Breast epithelium (tissue), 4 donors: Measurements from ENCODE around the gene SCARB1. TPM values are rescaled to one million over a fixed set of nuclear protein-coding genes. Genes with fewer than 3 reads are reported as not detected.

Experiments used
- DNase-seq, 2 donors: peaks; one replicate each; pipeline ENCODE4 v3.0.0-alpha.2; 2019; ENCODE audit warnings: low spot score in 2 of 2
- H3K27ac ChIP-seq, 2 donors: fragments of 200-600 bp; sonication (generic) in 1 of 2; one replicate each; pipeline ENCODE4 v1.5.1; 2016 to 2019; ENCODE audit warnings: mild to moderate bottlenecking in 1 of 2
- H3K27me3 ChIP-seq, 2 donors: fragments of 200-600 bp; sonication (generic) in 1 of 2; one replicate each; pipeline versions ENCODE4 v1.5.1 to v1.6.0; 2017 to 2019; ENCODE audit warnings: control low read depth in 1 of 2, mild to moderate bottlenecking in 1 of 2
- H3K36me3 ChIP-seq: fragments of 200-600 bp; one replicate; pipeline ENCODE4 v1.5.1; 2019
- H3K4me1 ChIP-seq, 2 donors: fragments of 200-600 bp; sonication (generic); one replicate each; pipeline ENCODE4 v1.5.1; 2016 to 2019; ENCODE audit warnings: control low read depth in 1 of 2
- H3K4me3 ChIP-seq, 3 donors: fragments of 200-600 bp; sonication (generic); 1 replicate in 2 of 3; 2 replicates in 1 of 3; pipeline ENCODE4 v1.5.1; 2016 to 2019; ENCODE audit warnings: mild to moderate bottlenecking in 3 of 3, moderate library complexity in 2 of 3
- H3K9me3 ChIP-seq, 2 donors: fragments of 200-600 bp; sonication (generic) in 1 of 2; one replicate each; pipeline ENCODE4 v1.5.1; 2016 to 2019; ENCODE audit warnings: control low read depth in 1 of 2
- CTCF ChIP-seq, 3 donors: fragments of 450-650 bp; IDR thresholded peaks; one replicate each; pipeline ENCODE4 v1.5.1; 2016 to 2017; ENCODE audit warnings: antibody characterized with exemption in 3 of 3, mild to moderate bottlenecking in 3 of 3, moderate library complexity in 3 of 3
- POLR2A ChIP-seq: fragments of 450-650 bp; IDR thresholded peaks from one replicate; pipeline ENCODE4 v1.6.1; 2016; ENCODE audit warnings: antibody characterized with exemption, mild to moderate bottlenecking, moderate library complexity
- POLR2AphosphoS5 ChIP-seq, 3 donors: sonication (generic); formaldehyde crosslinking; IDR thresholded peaks; one replicate each; pipeline ENCODE4 v1.6.1; 2017; ENCODE audit warnings: antibody characterized with exemption in 3 of 3
- intact Hi-C: fragments of 100-400 bp; cut with DNase I; formaldehyde crosslinking; loops from one replicate; pipeline ENCODE4 v1.15.1; 2023; ENCODE audit warnings: low total_unique reads
- total RNA-seq, 3 donors: library from RNA; depleted of rRNA; stranded (reverse); fragments of >200 nt; gene quantifications; one replicate each; pipeline ENCODE4 v1.1.0, GENCODE V29; 2016

SCARB1 gene
- total RNA-seq, 3 donors from 2014 or later = 18.4 to 61.3 (median 20.2) TPM

- intact Hi-C loops = loop anchor here (10.0 kb wide), 1 partner anchor 68 kb away; no protein-coding TSS in a partner anchor
- no peak for DNase-seq
- peak overlapping the region; percentile 27 to 94 for H3K27ac ChIP-seq
These were observed 110.5 kb downstream of the SCARB1 start for GRCh38 chr12:124753228-124753591.

DNA sequence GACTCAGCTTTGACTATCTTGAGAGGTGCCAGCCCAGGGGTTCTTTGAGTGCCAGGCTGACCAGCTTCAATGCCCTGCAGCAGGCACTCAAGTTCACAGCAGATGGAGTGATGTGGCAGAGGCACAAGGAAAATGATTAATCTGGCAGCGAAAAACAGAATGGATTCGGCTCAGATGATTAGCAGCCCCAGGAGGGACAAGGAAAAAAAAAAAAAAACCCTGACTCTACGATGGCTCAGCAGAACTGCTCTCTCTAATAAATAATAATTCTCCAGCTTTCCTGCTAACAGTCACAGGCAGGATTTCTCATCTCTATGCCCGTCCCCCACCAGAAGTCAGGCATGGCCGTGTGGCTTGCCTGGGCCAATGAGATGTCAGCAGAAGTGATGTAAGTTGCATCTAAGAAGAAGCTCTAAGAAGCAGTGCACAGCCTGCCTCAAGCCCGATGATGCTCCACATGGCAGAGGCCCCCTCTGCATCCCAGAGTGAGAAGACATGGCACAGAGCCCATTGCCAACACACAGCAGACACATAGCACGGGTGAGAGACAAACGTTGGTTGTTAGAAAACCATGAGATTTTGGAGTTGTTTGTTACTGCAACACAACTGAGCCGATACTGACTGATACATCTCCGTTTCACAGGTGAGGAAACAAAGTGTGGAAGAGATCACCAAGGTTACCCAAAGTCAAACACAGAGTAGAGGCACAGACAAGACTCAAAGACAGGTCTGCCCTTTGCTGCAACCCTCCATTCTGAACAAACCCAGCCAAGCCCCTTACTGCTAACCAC lies 111.0 kb downstream of the SCARB1 start:
- intact Hi-C loops = loop anchor here (10.0 kb wide), 1 partner anchor 68 kb away; no protein-coding TSS in a partner anchor
- Histone ChIP-seq H3K4me3 (no peak overlapping the region), H3K36me3 (no peaks in the 10 kb centered on the region), H3K9me3 (no peaks in the 10 kb centered on the region), H3K27me3 (no peaks in the 10 kb centered on the region), H3K4me1 (peaks cover 11 to 14% of the 10 kb centered on the region in 2 donors), H3K27ac (peak overlapping the region; percentile 60 to 94)
- no peak for DNase-seq
- TF ChIP-seq POLR2AphosphoS5 (IDR thresholded peaks at IDR 0.05) (peak in 1 of 3 donors; percentile 19), CTCF (IDR thresholded peaks at IDR 0.05) (no peak), POLR2A (no peak)

More at GRCh38 chr12:124753228-124753591, 110.5 kb downstream of the SCARB1 start:
- Histone ChIP-seq H3K4me3 (no peak overlapping the region), H3K4me1 (peaks cover 9 to 13% of the 10 kb centered on the region in 2 donors), H3K36me3 (no peaks in the 10 kb centered on the region), H3K27me3 (no peaks in the 10 kb centered on the region), H3K9me3 (no peaks in the 10 kb centered on the region)
- TF ChIP-seq POLR2A (no peak), POLR2AphosphoS5 (IDR thresholded peaks at IDR 0.05) (no peak), CTCF (IDR thresholded peaks at IDR 0.05) (no peak)

DNA sequence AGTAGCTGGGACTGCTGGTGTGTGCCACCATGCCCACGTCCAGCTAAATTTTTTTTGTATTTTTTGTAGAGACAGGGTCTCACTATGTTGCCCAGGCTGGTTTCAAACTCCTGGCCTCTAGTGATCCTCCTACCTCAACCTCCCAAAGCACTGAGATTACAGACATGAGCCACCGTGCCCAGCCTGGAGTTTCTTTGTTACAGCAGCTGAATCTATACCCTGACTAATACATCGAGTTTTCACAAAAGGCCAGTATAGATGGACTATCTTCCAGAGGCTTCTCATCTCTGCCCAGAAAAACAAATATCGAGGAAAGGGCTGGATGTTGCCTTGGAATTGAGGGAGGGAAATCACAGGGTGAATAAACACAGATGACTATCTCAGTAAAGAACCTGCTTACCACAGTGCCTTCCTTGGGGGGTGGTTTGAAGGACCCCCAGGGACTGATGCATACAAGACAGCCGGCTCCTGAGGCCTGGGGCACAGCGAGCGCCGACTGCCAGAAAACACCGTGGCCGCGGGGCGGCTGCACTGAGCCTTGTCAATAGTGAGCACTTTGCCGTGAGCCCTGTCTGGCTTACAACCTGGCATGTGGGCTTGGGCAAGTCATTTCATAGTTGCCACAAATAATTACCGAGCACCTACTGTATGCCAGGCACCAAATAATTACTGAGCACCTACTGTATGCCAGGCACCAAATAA lies 111.9 kb downstream of the SCARB1 start:
- H3K4me3 ChIP-seq = no peak overlapping the region
- peak overlapping the region; percentile 43 to 60 for H3K27ac ChIP-seq
- no peaks in the 10 kb centered on the region for H3K27me3 ChIP-seq
- peaks cover 15 to 22% of the 10 kb centered on the region in 2 donors for H3K4me1 ChIP-seq
- intact Hi-C loops = loop anchor here (10.0 kb wide), 1 partner anchor 67 kb away; no protein-coding TSS in a partner anchor
- no peak for TF ChIP-seq CTCF (IDR thresholded peaks at IDR 0.05)
- TF ChIP-seq POLR2A = no peak
- TF ChIP-seq POLR2AphosphoS5 (IDR thresholded peaks at IDR 0.05) = no peak
- no peaks in the 10 kb centered on the region for H3K36me3 ChIP-seq
- no peak for DNase-seq
- H3K9me3 ChIP-seq = no peaks in the 10 kb centered on the region

- no peak for DNase-seq
- intact Hi-C loops = loop anchor here (10.0 kb wide), 1 partner anchor 66 kb away; no protein-coding TSS in a partner anchor
- no peak for TF ChIP-seq POLR2A
- TF ChIP-seq CTCF (IDR thresholded peaks at IDR 0.05) = no peak
- TF ChIP-seq POLR2AphosphoS5 (IDR thresholded peaks at IDR 0.05) = no peak
- Histone ChIP-seq H3K9me3 (no peaks in the 10 kb centered on the region), H3K36me3 (no peaks in the 10 kb centered on the region), H3K27me3 (no peaks in the 10 kb centered on the region), H3K4me3 (no peak overlapping the region), H3K27ac (peak overlapping the region; percentile 43 to 60), H3K4me1 (peaks cover 22 to 30% of the 10 kb centered on the region in 2 donors)
These were observed 112.7 kb downstream of the SCARB1 start for GRCh38 chr12:124750787-124751471.
